GM21423 (cell line): ENCODE measurements around the gene LIFR.

Experiments used
- ATAC-seq: cut with Tn5 transposase; IDR thresholded peaks from one replicate; pipeline ENCODE4 v1.9.1; 2021; ENCODE audit warnings: mild to moderate bottlenecking, moderate library complexity; ENCODE audit not compliant: unreplicated experiment

The LIFR gene

DNA sequence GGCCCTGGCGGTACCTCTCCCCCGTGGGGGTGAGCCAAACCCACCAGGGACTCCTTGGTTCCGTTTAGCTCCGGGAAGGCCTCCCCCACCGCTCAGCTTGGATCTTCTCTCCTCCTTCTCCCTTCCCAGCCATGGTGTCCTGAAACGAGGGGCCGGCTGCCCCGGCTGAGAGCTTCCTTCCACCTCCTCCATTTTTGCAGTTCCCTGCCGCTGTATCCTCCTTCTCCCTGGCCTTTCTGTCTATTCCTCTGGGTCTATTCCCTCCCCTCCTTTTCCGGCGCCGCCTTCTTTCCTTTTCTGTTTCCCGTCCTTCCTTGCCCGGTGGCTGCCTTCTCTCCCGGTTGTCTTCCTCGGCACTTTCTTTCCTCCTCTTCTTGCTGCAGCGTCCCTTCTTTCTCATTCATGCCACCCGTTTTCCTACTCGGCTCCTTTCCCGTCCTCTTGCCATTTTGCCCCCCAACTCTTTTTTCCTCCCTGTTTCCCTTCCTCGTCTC, 110.4 kb downstream of the LIFR start:
- ATAC-seq: no peak

DNA sequence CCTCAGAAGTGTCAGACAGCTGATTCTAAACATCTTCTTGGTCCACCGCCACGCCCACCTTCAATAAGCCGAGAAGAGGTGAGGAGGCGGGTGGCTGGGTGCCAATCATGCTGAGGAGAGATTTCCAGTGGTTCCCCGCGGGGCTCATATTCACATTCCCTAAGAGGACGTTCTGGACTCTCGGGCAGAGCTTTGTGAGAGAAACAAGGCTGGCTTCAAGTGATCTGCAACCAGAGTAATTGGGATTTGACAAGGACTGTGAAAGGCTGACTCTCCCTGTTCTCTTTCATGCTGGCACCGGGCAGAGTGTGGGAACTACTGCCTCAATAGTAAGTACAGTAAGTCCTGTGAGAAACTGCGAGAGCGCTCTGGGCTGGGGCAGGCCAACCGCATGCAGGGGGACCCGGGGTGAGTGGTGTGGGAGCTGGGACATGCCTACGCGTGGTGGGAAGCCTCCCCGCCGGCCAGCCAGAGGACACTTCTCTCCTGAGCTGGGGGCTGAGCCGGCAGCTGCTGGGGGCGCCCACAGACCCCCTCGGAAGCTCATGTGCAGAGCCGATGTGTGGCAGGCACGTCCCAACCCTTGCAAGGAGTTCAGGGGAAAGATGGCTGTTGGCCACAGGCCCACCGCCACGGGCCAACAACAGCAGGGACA, 110.9 kb downstream of the LIFR start:
- no peak for ATAC-seq

DNA sequence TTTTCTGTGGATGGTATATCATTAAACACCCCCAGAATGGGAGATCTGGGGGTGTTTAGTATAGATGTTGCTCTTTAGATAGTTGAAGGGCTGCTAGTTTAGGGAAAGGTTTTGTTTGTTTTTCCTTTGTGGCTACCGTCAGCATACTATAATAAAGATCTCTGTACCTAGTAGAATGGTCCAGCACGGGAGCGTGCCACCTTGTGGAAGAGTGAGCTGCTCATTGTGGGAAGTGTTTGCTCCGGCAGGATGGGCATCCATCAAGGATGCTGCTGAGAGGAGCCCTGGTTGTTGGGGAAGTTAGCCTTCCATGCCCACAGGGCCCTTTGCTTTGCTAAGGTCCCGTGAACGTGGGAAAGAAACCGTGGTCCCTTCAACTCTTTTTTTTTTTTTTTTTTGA, 113.1 kb downstream of the LIFR start:
- no peak for ATAC-seq

DNA sequence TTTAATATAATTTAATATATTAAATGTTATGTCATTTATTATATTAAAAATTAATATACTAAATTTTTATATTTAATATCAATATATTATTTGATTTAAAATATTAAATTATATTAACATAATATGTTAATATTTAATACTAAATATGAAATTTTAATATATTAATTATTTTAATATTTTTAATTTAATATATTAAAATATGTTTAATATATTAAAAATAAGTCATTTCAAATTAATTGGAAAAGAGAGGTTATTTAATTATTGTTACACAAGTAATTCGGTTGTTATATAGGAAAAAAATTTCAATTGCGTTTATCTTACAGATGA, 114.2 kb downstream of the LIFR start:
- ATAC-seq: no peak

DNA sequence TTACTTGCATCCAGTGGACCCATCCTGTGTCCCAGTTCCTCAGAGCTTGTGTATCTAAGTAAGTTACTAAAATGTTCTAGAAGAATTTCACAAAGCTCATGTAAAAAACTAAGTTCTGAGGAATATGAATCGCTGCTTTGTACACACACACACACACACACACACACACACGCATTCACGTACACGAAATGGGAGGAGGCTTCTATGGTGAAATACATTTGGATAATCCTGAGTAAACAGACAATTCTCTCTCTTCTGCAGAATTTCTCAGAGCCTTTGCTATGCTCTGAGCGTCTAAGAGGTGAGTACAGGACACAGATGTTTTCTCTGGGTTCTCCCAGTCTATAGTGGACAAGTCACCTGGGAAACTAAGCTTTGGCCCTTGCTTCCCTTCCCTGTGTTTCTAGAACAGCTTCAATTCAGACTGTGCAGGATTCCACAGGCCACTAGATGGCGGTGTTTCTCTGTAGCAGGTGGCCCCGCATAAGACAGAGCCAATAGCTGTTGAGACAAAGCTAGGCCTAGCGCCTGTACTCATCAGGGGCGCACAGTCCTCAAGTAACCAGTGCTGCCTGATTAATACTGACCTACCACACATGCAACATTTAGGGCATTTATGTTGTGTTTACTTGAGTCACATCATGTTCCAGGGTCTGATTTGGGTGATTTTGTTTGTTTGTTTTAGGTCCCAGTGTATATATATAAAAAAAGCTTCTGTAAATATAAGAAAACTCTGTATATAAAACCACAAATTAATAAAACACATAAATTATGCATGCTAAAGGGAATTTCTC, 114.8 kb downstream of the LIFR start:
- peak; percentile 100 for ATAC-seq

DNA sequence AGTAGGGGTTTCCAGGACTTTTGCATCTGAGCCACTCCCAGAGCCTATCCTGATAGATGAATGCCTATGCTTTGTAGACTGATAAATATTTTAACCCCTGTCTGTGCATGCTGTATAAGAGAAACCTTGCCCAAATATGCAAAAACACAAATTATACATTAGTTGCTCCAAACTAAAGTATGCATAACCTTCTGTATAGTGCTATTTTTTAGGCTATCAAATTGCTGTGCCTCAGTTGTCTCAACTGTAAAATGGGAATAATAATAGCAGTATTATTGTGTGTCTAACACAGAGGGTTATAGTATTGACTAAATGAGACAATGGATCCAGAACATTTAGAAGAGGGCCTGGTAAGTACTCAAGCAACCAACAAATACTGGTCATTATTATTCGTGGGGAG, 117.7 kb downstream of the LIFR start:
- ATAC-seq: no peak

DNA sequence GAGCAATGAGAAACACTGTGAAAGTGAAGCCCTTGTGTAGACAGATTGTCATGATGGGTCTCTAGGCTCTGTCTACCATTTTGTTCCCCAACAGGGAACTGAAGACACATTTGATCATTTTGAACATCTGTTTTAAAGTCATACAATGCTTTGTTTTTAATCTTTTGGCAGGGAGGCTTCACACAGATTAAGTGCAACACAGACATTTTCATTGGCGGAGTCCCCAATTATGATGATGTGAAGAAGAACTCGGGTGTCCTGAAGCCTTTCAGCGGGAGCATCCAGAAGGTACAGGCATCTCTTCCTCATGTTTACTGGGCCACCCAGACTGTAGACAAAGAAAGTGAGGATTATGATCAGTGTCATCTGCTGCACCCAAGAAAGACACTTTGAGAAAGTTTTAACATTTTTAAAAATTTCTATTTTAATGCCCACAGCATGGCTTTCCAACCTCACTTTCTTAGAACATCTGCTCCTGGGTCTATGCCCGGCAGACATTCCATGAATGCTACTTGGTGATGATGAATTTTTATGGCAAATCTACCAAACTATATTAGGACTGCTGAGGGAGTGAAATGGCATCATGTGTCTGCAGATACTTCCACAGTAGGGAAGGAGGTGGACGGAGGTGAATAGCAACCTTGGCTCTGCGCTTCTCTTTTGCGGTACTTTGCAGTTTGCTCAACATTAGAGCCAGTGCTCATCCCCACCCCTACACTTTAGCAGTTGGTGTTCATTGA, 121.3 kb downstream of the LIFR start:
- no peak for ATAC-seq

DNA sequence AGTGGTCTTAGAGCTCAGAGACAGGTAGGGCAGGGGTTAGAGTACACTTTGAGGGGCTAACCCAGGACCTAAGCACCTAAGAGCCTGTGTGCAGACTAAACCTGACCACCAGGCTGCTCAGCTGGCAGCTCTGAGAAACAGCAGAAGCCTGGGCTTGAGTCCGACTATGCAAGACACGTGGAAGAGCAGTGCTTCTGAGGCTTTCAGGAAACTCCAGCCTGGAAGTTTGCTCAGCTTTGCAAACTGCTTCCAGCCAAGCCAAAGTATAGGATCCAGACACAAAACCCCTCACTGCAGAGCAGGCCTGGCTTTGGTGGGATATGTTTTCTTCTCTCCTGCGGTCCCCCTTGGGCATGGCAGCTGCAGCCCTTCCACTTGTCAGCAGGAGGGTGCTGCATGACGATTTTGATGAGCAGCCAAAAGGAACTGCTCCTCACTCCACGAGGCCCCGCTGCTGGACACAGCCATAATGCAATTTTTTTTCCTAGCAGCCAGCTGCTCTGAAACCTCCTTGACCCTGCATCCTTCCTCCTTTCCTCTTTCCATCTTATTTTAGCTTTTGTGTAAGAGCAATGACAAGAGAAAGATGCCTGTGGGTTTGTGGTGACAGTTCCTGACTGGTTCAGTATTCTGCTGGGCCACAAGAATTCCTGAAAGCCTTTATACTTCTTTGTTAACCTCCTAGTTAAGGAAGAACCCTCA, 123.1 kb downstream of the LIFR start:
- ATAC-seq: no peak

DNA sequence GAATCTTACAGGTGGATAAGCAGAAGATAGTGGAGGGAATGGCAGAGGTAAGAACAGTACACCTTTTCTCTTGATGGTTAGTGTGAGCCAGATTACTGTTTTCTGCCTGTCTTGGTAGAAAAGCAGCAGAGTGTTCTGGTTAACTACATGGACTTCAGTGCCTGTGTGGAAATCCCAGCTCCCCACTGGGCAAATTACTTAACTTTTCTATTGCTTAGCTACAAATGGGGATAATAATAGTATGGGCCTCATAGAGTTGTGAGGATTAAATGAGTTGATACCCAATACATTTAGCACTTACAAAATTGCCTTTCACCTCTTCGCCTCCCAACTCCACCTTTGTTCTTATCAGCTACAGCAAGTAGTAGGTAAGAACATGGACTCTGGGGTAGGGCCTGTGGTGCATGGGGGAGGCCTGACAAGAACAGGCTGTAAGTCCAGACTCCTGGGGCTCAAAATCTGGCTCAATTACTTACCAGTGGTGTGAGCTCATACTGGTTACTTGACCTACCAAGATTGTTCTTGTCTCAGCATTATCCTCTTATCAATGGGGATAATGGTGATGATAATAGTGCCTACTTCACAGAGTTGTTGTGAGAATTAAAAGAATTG, 125.1 kb downstream of the LIFR start:
- ATAC-seq: no peak

DNA sequence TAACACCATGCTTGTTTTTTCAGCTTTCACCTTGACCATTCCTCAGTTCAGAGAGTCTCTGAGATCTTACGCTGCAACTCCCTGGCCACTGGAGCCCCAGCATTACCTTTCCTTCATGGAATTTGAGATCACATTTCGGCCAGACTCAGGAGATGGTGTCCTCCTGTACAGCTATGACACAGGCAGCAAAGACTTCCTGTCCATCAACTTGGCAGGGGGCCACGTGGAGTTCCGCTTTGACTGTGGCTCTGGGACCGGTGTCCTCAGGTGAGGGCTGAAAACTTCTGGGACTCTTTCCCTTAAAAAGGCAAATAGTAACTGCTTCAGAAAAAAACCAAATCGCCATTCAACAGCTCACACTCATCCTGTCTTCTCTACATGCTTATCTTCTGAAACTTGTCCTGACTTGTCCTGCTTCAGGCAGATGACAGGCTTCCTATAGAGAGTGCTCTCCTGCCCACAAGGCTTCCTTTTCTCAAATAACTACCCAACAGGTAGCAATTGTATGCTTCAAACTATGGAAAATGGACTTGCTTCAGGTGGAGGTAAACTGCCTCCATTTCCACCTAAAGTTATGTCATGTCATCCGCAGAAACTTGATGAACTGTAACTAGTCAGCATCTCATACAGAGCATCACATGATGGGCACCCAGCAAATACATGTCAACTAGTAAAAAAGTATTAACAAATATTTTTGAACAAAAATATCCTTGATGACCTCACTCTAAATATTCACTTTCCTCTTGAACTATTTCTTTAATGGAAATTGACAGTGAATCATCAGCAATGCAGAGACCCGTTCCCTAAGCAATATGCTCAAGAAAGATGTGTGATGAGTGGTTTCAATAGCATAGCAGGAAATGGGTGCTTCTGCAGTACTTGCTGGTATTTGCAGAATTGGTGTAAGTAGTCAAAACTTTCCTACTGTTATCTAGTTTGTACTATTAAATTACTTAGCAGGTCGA, 129.2 kb downstream of the LIFR start:
- no peak for ATAC-seq

DNA sequence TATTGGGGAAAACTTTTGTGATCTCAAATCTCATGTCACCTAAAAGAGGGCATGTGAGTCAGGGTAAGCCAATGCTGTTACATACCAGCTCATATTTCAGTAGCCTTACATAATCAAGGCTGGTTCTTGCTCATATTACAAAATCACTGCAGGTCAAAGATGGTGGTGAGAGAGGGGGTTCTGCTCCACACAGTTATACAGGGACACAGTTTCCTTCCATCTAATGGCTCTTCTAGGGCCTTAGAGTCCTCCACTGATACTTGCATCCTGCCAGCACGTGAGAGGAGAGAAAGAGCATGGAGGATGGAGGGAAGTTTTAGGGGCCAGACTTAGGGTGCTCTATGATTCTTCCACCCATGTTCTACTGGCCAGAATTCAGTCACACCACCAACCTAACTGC, 130.0 kb downstream of the LIFR start:
- ATAC-seq: no peak
